ENCODE measurements around the gene PTRH2. TPM values are rescaled to one million over a fixed set of nuclear protein-coding genes. Genes with fewer than 3 reads are reported as not detected.
"Not testable (repeated sequence)": the region's sequence is repeated elsewhere in the genome, so short reads cannot be mapped to it uniquely, and the experiment has no call there.

Gene PTRH2
- total RNA-seq (2014; rRNA removed; shearing (Covaris generic)) = 16.4 and 18.6 TPM in 2 replicates

DNA sequence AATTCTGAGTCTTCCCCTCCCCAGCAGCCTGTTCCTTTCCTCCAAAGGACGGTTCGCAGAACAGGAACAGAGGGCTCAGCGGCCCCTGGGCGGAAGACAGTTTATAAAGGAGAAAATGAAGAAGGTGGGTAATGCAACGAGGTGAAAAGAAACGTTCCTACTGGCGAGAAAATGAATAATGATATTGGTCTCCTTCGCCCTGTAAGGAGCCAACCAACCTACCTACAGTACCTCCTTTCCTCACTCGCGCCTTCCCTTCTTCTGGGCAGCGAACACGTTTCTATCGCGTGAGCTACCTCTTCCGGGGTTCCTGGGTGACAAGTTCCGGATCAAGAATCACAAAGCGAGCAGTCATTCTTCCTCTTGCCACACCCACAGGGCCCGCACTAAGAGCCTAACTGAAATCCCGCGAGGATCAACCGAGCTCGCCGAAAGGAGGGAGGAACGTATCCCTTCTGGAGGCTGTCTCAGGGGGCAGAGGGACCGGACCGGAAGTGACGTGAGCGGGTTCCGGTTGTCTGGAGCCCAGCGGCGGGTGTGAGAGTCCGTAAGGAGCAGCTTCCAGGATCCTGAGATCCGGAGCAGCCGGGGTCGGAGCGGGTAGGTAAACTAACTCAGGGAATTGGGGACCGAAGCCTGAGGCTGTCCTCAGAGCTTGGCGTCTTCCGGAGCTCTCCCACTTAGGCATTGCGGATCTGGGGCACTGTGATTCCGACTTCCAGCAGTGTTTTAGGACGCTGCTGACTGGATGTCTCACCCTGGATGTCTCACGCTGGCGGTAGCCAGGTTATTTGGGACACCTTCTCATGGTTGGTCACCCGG, at the start of gene PTRH2, which contains the start of gene VMP1:
Gene PTRH2, minus strand, starts transcription at position 282 of the 822 bp plus-strand sequence. CDS start 9,452 bp downstream, outside the sequence.
Gene VMP1, plus strand, starts transcription at position 506 of the 822 bp plus-strand sequence. CDS start 23,793 bp downstream, outside the sequence.
- H3K36me3 ChIP-seq (replicated peaks; ENCODE audit: control insufficient read depth, insufficient read depth, low read length) = no peaks in the 10 kb centered on the region; the same call in none of the 2 replicates
- DNase-seq = peak; percentile 91
- H3K4me3 ChIP-seq (ENCODE audit: insufficient read depth, low read depth, low read length) = peak within 1 kb of the TSS; percentile 93
- H3K27me3 ChIP-seq (ENCODE audit: control insufficient read depth, insufficient read depth, low read length) = no peaks in the 10 kb centered on the region

DNA sequence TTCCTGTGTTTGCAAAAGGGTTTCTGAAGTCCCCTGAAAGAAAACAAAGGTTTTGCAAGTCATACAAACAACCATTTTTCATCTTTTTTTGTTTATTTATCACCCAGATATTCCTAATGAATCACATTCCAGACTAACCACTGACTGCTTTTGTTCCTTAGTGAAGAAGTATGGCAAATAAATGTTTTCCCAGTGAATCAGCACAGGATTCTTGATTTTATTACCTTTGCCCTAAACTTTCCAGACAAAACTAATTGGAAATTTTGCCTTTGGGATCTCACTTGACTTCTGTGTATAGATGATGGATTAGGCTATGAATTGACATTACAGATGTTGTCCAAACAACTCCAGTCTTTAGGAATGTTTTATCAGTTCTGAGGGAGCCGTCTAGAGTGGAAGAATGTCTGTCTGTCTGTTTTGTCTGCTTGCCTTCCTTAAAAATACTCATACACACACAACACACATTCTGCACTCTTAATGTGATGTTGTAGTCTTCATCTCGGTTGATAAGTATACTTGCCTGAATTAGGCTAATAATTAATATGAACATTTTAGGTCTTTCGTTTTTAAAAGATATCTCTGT, 49.1 kb upstream of the PTRH2 start:
- Histone ChIP-seq H3K36me3 (replicated peaks; ENCODE audit: control insufficient read depth, insufficient read depth, low read length) (no peaks in the 10 kb centered on the region), H3K4me3 (ENCODE audit: insufficient read depth, low read depth, low read length) (no peak overlapping the region), H3K27me3 (ENCODE audit: control insufficient read depth, insufficient read depth, low read length) (no peaks in the 10 kb centered on the region)
- DNase-seq = no peak

GRCh38 chr17:59755069-59755468, 47.8 kb upstream of the PTRH2 start:
- not testable (repeated sequence) for DNase-seq; H3K27me3 ChIP-seq (ENCODE audit: control insufficient read depth, insufficient read depth, low read length); H3K4me3 ChIP-seq (ENCODE audit: insufficient read depth, low read depth, low read length); H3K36me3 ChIP-seq (replicated peaks; ENCODE audit: control insufficient read depth, insufficient read depth, low read length)

DNA sequence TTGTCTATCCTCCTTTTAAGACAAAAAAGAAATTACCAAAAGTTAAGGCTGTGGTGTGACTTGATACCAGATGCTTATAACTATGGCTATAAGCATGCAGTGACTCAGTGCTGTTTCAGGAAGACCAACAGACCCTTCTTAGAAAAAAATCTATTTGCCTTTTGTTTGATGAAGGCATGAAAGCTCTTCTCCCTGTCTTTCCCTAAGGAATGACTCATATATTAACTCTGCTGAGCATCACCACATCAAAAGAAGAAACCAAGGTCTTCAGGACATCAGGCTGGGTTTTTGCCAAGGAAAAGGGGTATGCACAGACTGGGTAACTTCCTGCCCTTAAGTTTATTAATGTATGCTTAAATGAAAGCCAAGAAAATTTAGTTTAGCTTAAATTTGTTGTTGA, 47.3 kb upstream of the PTRH2 start:
- DNase-seq = no peak
- Histone ChIP-seq H3K4me3 (ENCODE audit: insufficient read depth, low read depth, low read length) (no peak overlapping the region), H3K36me3 (replicated peaks; ENCODE audit: control insufficient read depth, insufficient read depth, low read length) (no peaks in the 10 kb centered on the region), H3K27me3 (ENCODE audit: control insufficient read depth, insufficient read depth, low read length) (no peaks in the 10 kb centered on the region)

DNA sequence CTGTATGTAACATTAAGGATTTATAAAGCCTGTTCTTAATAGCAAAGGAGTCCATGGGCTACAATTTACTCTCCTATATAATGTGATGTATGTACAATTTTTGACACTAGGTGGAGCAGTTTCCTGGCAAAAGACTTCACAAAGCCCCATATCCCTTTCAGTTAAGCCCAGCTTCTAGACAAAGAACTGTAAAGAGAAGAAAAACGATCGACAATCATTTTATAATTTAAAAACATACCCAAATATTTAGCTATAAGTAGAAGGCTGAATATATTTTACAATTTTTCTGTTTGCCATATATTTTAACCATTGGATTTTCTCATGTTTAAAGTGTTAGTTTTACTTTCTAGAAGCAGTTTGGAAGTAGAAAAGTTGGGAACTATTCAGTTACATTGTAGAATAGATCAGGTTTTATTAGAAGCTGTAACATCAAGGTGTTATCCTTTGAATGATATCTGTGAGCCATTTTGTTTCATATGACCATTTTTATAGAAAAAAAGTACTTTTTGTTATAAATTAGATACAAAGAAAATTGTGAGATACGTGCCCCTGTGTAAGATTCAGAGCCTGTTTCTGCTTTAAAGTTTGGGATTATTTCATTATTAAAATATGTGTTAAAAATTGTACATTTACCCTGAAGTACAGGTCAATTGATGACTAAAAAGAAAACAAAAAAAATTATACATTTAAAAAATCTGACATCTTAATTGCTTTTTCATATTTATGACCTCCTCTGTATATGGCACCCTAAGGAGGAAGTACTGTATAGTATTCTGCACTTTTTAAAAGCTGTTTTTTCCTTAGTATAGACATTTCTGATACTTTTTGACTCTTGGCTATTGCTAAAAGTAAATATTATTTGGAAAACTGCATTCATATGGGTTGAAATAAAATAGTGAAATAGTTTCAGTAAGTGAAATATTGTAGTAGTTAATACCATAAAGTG, 46.6 kb upstream of the PTRH2 start:
- DNase-seq = peak; percentile 66

GRCh38 chr17:59752922-59753321, 45.7 kb upstream of the PTRH2 start:
- Histone ChIP-seq H3K27me3 (ENCODE audit: control insufficient read depth, insufficient read depth, low read length) (no peaks in the 10 kb centered on the region), H3K36me3 (replicated peaks; ENCODE audit: control insufficient read depth, insufficient read depth, low read length) (no peaks in the 10 kb centered on the region), H3K4me3 (ENCODE audit: insufficient read depth, low read depth, low read length) (no peak overlapping the region)
- no peak for DNase-seq

More for the DNA sequence above, 46.6 kb upstream of the PTRH2 start:
- no peaks in the 10 kb centered on the region for H3K27me3 ChIP-seq (ENCODE audit: control insufficient read depth, insufficient read depth, low read length)
- H3K36me3 ChIP-seq (replicated peaks; ENCODE audit: control insufficient read depth, insufficient read depth, low read length) = no peaks in the 10 kb centered on the region
- H3K4me3 ChIP-seq (ENCODE audit: insufficient read depth, low read depth, low read length) = no peak overlapping the region

- Histone ChIP-seq H3K27me3 (ENCODE audit: control insufficient read depth, insufficient read depth, low read length) (no peaks in the 10 kb centered on the region), H3K36me3 (replicated peaks; ENCODE audit: control insufficient read depth, insufficient read depth, low read length) (no peaks in the 10 kb centered on the region), H3K4me3 (ENCODE audit: insufficient read depth, low read depth, low read length) (no peak overlapping the region)
- no peak for DNase-seq
Observed at GRCh38 chr17:59752446-59752845, 45.2 kb upstream of the PTRH2 start.

GRCh38 chr17:59751955-59752413, 44.8 kb upstream of the PTRH2 start:
- no peak for DNase-seq
- Histone ChIP-seq H3K36me3 (replicated peaks; ENCODE audit: control insufficient read depth, insufficient read depth, low read length) (no peaks in the 10 kb centered on the region), H3K4me3 (ENCODE audit: insufficient read depth, low read depth, low read length) (no peak overlapping the region), H3K27me3 (ENCODE audit: control insufficient read depth, insufficient read depth, low read length) (no peaks in the 10 kb centered on the region)

GRCh38 chr17:59748591-59748990, 41.4 kb upstream of the PTRH2 start:
- Histone ChIP-seq H3K36me3 (replicated peaks; ENCODE audit: control insufficient read depth, insufficient read depth, low read length) (no peaks in the 10 kb centered on the region), H3K27me3 (ENCODE audit: control insufficient read depth, insufficient read depth, low read length) (no peaks in the 10 kb centered on the region), H3K4me3 (ENCODE audit: insufficient read depth, low read depth, low read length) (no peak overlapping the region)
- DNase-seq = no peak

- H3K27me3 ChIP-seq (ENCODE audit: control insufficient read depth, insufficient read depth, low read length) = no peaks in the 10 kb centered on the region
- DNase-seq = peak; percentile 24
Observed at GRCh38 chr17:59746849-59747445, 39.7 kb upstream of the PTRH2 start.

GRCh38 chr17:59745040-59745439, 37.8 kb upstream of the PTRH2 start:
- H3K27me3 ChIP-seq (ENCODE audit: control insufficient read depth, insufficient read depth, low read length) = no peaks in the 10 kb centered on the region
- DNase-seq = no peak
- no peaks in the 10 kb centered on the region for H3K36me3 ChIP-seq (replicated peaks; ENCODE audit: control insufficient read depth, insufficient read depth, low read length)
- H3K4me3 ChIP-seq (ENCODE audit: insufficient read depth, low read depth, low read length) = no peak overlapping the region

More at GRCh38 chr17:59746849-59747445, 39.7 kb upstream of the PTRH2 start:
- Histone ChIP-seq H3K36me3 (replicated peaks; ENCODE audit: control insufficient read depth, insufficient read depth, low read length) (no peaks in the 10 kb centered on the region), H3K4me3 (ENCODE audit: insufficient read depth, low read depth, low read length) (no peak overlapping the region)

GRCh38 chr17:59743842-59744241, 36.6 kb upstream of the PTRH2 start:
- DNase-seq = no peak
- no peak overlapping the region for H3K4me3 ChIP-seq (ENCODE audit: insufficient read depth, low read depth, low read length)
- no peaks in the 10 kb centered on the region for H3K36me3 ChIP-seq (replicated peaks; ENCODE audit: control insufficient read depth, insufficient read depth, low read length)
- no peaks in the 10 kb centered on the region for H3K27me3 ChIP-seq (ENCODE audit: control insufficient read depth, insufficient read depth, low read length)

DNA sequence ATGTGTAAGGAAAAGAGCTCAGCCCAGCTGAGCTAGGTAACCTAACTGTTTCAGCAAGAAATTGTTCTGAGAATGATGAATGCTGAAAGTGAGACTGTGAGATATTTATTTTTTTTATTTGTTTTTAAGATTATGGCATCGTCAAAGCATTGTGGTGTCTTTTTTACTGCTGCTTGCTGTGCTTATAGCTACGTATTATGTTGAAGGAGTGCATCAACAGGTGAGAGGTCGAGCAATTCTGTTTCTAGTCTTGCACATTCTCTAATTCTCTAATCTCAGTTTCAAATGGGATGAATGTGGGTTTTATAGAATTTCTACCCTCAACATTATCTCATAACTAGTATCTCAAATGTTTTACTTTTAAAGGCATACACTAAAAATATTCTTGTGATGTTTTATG, 30.1 kb upstream of the PTRH2 start:
- no peak for DNase-seq
- Histone ChIP-seq H3K27me3 (ENCODE audit: control insufficient read depth, insufficient read depth, low read length) (no peaks in the 10 kb centered on the region), H3K4me3 (ENCODE audit: insufficient read depth, low read depth, low read length) (no peak overlapping the region), H3K36me3 (replicated peaks; ENCODE audit: control insufficient read depth, insufficient read depth, low read length) (no peaks in the 10 kb centered on the region)

DNA sequence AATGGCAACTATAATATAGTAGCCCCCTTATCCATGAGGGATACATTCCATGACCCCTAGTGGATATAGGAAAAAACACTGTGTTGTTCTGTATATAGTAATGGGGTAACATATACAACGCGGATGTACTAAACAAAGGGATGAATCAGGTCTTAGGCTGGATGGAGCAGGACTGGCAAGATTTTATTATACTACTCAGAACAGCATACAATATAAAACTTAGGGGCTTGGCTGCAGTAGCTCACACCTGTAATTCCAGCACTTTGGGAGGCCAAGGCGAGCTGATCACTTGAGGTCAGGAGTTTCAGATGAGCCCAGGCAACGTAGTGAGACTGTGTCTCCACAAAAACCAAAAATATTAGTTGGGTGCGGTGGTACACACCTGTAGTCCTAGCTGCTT, 27.0 kb upstream of the PTRH2 start:
- no peaks in the 10 kb centered on the region for H3K27me3 ChIP-seq (ENCODE audit: control insufficient read depth, insufficient read depth, low read length)
- no peak overlapping the region for H3K4me3 ChIP-seq (ENCODE audit: insufficient read depth, low read depth, low read length)
- no peak for DNase-seq
- no peaks in the 10 kb centered on the region for H3K36me3 ChIP-seq (replicated peaks; ENCODE audit: control insufficient read depth, insufficient read depth, low read length)

All from H7 (cell line).